Fibroblast of skin of scalp (primary cell): ENCODE measurements around the gene TRAFD1.
"Not testable (repeated sequence)": the region's sequence is repeated elsewhere in the genome, so short reads cannot be mapped to it uniquely, and the experiment has no call there.

Experiments
- DNase-seq: peaks from one replicate; pipeline ENCODE4 v3.0.0-alpha.2; 2013

The TRAFD1 gene

DNA sequence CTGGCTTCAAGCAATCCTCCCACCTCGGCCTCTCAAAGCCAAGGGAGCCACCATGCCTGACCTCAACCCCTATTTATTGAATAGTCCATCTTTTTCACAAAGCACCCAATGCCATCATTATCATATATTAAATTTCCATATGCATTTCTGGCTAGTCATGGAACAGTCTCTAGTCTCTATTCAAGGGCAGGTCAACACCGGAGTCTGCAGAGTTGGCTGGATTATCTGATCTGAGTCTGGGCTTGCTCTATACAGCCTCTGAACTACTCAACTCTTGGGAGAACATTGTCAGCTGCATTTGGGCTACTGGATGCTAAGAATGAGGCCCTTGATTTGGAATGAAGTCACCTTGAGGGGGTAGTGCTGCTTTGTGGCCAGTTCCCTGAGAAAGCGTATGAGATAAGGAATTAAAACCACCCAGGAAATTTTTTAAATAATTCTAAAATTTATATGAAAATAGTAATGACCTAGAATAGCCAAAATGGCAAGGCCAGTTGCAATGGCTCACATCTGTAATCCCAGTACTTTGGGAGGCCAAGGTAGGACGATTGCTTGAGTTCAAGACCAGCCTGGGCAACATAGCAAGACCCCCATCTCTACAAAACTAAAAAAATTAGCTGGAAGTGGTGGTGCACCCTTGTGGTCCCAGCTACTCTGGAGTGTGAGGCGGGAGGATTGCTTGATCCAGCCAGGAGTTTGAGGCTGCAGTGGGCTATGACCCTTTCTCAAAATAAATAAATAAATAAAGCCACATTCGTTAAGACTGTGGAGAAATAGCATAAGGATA is 9.9 kb upstream of the TRAFD1 start:
- DNase-seq, result no peak

DNA sequence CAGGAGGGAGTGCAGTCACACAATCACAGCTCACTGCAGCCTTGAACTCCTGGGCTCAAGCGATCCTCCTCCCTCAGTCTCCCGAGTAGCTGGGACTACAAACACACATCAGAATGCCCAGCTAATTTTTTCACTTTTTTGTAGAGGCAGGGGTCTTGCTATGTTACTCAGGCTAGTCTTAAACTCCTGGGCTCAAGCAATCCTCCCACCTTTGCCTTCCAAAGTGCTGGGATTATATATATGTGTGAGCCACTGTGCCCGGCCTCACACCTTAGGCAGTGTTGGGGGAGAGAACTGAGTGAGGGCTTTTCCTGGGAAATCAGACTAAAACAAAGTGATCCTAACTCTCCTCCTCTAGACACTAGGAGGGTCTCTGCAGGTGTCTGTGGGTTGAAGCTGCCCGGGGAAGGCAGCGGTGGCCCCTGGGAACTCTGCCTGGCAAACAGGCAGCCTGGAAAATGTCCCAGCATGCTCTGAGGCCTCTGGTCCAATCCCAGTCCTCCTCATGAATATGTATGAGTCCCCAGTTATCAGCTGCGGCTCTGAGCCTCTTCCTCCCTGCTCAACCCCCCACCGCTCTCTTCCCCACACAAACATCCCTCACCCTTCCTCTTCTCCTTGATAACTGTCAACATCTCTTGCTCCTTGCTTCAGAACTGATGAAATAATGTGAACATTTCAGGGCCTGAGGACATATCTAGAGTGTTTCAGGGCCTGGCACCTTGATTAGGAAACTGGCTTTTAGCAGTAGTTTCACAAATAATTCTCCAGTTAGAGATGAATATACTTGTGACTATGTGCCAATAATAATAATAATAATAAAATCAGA is 8.9 kb upstream of the TRAFD1 start:
- peak; percentile 76 for DNase-seq

DNA sequence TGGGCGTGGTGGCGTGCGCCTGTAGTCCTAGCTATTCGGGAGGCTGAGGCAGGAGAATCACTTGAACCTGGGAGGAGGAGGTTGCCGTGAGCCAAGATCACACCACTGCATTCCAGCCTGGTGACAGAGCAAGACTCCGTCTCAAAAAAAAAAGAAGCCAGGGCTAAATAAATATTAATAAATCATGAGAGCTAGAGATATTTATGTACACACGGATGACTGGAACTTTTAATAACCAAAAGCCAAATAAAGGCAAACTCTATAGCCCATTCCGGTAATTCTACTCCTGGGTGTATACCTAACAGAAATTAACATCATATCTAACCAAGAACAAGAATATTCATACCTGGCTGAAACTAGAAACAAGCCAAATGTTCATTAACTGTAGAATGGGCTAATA is 7.7 kb upstream of the TRAFD1 start:
- no peak for DNase-seq

DNA sequence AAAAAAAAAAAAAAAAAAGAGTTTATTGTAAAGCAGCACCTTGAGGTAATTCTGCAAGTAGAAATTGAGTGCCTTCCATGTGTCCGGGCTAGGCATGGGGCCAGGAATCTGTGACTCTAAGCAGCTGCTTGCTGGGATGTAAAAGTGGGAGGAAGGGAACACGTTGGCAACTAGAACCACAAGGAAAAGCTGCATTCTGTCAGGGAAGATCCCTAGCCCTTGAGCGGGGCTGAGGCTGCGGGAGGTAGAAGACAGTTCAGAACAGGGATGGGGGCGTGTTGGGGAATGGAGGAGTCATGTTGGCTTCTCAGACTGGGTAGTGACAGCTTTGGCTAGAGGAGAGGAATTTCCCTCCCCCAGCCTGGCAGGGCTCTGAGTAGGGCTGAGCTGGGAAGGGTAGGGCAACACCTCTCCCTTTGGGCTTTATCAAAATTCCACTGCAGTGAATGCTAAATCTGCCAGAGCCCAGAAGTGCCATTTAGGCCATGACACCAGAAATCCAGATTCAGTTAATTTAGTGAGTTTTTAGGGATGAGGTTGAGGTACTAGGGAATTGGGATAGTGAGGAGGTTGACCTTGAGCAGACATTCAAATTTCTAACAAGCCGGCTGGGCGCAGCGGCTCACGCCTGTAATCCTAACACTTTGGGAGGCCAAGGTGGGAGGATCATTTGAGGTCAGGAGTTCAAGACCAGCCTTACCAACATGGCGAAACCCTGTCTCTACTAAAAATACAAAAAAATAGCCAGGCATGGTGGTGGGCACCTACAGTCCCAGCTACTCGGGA is 3.4 kb upstream of the TRAFD1 start:
- peak; percentile 85 for DNase-seq

DNA sequence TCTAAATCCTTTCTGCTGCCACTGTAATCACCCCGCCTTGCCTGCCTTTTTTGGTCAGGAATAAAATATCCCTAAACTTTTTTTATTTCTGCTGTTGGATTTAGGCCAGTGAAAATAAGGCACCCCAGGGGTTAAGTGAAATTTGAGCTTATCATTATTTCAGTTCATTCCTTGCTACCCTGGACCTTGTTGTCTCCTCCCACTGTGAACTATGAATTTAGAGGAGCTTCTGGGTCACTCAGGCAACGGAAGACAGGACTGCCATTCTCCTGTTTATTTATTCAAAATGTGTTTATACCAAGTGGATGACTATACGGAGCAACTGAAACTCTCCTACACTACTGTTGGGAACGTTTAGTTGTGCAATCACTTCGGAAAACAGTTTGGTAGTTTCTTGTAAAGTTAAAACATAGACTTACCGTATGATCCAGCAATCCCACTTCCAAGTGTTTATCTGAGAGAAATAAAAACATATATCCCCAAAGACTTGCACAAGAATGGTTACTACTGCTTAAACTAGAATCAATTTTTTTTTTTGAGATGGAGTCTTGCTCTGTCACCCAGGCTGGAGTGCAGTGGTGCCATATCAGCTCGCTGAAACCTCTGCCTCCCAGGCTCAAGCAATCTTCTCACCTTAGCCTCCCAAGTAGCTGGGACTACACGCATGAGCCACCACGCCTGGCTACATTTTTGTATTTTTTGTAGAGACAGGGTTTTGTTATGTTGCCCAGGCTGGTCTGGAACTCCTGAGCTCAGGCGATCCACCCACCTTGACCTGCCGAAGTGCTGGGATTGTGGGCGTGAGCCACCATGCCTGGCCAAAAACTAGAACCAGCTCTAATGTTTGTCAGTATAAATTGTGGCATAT is 2.3 kb upstream of the TRAFD1 start:
- DNase-seq, result peak; percentile 64

DNA sequence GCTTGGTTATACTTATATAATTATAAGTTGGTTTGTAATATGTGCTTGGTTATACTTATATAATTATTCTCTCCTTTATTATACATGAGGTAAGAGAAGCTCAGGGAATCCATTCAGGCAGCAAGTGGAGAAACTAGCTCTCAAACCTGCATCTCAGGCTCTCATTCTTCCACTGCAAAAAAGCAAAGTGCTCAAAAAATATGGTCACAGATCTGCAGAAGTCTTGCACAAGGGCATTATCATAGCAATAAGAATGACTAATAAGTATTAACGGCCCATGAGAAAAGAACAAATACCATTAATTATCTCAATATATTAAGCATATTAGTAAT is 476 bp upstream of the TRAFD1 start:
- no peak for DNase-seq

DNA sequence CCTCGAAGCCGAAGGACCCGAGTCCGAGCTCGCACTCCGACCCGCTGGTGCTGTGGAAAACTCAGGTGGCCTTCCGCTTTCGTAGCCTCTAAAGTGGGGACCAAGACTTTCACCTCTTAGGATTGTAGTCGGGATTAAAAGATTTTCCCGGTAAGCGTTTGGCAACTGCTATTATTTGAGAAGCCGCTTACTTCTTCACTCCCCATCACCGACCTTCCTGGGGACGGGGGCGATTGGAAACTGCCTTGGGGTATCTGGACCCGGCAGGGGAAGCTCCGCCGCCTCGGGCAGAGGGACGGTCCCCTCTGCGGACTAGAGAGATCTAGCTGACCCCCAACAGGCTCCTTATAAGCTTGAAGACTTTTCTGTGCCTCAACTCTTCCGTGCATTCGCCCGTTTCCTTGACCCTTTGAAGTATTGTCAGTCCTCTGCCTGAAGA is 659 bp downstream of the TRAFD1 start:
- DNase-seq, result no peak

DNA sequence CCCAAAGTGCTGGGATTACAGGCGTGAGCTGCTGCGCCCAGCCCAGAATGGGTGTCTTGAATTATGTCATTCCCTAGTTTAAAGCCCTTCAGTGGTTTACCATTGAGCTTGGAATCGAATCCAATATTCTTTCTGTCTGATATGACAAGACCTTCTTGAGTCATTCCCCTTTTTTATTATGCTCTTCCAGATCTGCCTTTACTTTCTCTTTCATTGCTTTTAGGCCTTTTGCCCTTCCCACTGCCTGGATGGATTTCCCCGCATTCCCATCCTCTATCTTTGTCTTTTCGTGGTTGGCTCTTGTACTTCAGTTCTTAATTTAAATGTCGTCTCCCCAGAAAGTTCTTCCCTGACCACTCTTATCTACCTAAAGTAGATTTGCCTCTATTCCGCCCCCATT is 1.6 kb downstream of the TRAFD1 start:
- DNase-seq, result no peak

DNA sequence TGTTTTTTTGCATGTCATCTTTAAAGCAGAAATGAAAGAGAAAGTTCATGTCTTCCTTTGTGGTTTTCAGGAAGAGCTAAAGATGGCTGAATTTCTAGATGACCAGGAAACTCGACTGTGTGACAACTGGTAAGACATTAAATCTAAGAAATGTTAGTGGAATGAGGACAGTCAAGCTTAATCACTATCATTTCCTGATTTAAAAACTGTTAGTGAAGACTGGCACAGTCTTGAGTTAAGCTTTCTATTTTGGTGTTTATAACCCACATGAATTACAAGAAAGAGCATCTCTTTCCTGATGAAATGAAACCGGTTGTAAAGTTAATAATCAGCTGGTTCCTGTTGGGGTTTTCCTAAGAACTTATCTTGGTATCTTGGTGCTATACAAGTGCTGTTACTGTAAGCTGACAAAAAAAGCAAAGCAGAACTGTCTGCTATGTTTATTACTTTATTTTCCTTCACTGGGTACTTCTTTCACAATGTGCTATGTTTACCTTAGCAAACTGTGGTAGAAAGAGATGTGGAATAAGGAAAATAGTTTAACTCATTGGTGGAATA is 5.2 kb downstream of the TRAFD1 start:
- DNase-seq, result no peak

DNA sequence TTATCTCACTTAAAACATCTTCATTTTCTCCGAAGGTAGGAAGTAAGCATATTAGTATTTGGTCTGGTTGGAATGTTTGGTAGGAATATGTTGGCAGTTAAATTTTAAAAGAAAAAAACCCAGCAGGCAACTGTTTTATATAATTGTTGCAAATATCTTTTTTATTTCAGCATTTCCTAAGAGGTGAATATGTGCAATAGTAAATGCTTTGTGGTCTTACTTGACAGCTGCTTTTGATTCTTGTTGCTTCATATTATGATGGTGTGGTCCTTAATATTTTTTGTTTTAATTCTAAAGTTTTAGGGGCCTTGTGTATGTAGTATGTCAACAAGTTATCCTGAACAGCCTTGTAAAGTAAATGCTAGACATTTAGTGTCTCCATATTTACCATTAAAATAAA is 6.3 kb downstream of the TRAFD1 start:
- DNase-seq, result no peak

DNA sequence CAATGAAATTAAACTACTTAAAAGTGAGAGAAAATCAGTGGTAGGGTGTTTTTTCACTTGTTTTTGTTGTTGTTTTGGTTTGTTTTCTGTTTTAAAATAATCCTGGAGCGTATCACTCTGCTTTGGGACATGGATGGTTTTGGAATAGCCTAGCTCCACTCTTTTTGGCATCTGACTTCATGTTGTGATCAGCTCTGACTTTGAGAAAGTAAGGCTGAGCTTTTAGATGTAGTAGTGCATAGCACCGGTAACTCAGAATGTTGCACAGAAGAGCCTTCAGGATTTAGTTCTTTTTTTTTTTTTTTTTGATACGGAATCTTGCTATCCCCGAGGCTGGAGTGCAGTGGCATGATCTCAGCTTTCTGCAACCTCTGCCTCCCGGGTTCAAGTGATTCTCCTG is 8.1 kb downstream of the TRAFD1 start:
- DNase-seq, result no peak

DNA sequence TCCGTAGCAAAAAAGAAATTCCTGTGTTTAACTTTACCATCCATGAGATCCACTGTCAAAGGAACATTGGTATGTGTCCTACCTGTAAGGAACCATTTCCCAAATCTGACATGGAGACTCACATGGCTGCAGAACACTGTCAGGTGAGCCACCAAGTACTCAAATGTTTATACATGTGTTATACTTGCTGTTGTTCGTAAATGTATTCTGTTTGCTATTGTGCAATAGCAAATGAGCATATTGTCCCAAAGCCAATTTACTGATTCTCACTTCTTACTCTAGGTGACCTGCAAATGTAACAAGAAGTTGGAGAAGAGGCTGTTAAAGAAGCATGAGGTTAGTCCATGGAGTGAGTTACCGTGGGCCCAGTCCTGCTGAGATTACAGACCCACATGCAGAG is 9.4 kb downstream of the TRAFD1 start:
- DNase-seq, result no peak

DNA sequence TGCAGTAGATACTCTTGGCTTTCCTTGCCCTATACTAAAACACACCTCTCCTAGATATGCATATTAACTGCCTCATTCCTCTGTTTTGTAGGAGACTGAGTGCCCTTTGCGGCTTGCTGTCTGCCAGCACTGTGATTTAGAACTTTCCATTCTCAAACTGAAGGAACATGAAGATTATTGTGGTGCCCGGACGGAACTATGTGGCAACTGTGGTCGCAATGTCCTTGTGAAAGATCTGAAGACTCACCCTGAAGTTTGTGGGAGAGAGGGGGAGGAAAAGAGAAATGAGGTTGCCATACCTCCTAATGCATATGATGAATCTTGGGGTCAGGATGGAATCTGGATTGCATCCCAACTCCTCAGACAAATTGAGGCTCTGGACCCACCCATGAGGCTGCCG is 15.4 kb downstream of the TRAFD1 start:
- no peak for DNase-seq

DNA sequence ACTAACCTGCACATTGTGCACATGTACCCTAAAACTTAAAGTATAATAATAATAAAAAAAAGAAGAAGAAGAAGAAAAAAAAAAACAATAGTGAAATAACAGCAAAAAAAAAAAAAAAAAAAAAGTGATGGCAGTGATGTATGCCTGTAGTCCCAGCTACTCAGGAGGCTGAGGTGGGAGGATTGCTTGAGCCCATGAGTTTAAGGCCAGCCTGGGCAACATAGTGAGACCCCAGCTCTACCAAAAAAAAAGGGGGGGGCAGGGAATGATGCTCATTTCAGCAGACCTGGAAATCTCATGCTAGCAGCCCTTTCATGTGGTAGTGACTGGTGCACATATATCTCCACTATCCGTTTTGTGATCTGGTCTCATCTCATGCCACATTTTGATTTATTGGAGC is 20.8 kb downstream of the TRAFD1 start:
- DNase-seq, result no peak

DNA sequence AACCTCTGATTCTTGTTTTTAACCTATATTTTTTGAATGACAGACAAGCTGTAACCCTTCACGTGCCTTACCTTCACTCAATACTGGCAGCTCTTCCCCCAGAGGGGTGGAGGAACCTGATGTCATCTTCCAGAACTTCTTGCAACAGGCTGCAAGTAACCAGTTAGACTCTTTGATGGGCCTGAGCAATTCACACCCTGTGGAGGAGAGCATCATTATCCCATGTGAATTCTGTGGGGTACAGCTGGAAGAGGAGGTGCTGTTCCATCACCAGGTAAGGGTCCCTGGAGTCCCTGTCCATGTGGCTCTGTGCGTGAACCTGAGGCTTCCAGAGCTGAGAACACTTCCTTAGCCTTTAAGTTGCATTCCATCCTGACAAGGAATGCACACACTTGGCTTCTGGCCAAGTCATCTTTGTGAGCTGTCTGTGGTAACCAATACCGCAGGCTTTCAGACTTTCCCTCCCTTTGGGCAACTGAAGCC is 22.7 kb downstream of the TRAFD1 start:
- peak; percentile 87 for DNase-seq

DNA sequence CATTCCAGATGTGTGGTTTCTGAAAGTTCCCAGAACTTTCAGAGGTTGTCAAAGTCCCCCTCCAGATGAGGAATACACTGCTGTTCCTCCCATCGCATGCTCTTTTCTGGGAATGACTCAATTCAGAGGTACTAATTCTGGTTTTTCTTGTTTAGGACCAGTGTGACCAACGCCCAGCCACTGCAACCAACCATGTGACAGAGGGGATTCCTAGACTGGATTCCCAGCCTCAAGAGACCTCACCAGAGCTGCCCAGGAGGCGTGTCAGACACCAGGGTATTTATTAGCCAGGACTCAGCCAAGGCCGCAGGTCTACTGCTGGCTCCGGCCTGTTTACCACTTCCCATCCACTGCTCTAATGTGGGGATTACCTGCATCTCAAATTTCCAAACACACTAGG is 24.2 kb downstream of the TRAFD1 start:
- no peak for DNase-seq

DNA sequence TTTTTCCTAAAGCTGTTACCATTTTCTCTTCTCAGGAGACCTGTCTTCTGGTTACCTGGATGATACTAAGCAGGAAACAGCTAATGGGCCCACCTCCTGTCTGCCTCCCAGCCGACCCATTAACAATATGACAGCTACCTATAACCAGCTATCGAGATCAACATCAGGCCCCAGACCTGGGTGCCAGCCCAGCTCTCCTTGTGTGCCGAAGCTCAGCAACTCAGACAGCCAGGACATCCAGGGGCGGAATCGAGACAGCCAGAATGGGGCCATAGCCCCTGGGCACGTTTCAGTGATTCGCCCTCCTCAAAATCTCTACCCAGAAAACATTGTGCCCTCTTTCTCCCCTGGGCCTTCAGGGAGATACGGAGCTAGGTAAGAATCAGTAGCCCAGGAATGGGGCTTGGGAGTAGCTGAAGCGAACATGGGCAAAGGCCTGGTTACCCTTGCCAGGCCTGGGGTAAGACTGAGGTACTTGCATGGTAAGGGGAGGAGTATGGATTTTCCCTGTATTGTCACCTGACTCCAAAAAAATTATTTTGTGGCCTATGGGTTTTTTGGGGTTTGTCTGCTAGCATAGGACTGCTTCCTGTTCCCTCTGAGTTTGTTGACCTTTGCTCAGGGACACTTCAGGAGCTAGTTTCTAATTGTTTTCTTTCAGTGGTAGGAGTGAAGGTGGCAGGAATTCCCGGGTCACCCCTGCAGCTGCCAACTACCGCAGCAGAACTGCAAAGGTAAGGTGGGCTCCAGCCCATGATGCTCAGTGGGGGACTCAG is 26.6 kb downstream of the TRAFD1 start:
- DNase-seq, result no peak

DNA sequence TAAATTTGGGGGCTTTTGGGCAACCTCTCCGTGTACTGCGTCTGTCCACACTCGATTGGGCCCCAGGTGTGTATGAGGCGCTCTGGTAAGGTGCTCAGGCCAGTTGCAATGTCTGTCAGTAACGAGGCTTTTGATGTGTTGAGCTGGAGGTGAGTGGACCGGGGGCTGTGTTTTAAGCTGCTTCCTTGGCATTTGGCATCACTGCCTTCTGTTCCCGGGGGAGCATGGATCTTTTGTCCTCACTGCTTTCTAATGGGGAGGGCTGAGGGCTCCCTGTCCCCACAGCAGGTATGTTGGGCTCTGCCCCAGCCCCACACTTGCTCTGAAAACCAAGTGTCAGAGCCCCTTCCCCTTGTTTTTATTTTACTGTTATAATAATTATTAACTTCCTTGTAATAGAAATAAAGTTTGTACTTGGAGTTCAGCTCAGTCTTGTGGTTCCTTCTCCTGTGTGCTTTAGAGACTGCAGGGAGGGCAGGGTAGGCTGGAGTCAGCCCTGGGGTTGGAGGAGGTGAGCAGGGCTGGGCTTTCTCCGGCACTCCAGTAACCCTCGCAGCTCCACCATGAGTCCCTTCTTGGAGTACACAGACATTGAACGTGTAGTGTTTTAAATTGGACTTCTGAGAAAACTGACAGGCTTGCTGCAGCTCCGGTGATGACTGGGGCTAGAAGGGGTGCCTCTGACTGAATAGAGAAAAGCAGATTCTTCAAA is 28.0 kb downstream of the TRAFD1 start:
- no peak for DNase-seq

DNA sequence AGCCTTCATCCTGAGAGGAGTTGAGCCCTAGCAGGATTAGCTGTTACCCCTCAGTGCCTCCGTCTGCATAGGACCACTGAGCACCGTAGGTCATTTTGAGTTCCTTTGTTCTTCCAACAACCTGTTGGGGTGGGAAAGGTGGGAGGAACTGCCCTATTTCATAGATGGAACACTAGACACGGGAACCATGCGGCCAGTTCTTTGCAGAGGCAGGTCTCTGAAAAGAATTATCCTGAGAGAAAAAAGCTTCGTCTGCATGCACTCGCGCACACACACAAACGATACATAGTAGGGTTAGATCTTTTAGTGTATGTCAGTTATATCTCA is 28.5 kb downstream of the TRAFD1 start:
- no peak for DNase-seq

DNA sequence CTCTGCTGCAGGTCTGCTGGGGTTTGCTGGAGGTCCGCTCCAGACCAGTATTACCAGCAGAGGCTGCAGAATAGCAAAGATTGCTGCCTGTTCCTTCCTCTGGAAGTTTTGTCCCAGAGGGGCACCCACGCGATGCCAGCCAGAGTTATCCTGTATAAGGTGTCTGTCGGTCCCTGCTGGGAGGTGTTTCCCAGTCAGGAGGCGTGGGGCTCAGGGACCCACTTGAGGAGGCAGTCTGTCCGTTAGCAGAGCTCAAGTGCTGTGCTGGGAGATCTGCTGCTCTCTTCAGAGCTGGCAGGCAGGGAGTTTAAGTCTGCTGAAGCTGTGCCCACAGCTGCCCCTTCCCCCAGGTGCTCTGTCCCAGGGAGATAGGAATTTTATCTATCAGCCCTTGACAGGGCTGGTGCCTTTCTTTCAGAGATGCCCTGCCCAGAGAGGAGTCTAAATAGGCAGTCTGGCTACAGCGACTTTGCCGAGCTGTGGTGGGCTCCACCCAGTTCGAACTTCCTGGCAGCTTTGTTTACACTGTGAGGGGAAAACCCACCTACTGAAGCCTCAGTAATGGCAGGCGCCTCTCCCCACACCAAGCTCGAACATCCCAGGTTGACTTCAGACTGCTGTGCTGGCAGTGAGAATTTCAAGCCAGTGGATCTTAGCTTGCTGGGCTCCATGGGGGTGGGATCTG is 33.2 kb downstream of the TRAFD1 start:
- not testable (repeated sequence) for DNase-seq
